Measurements from ENCODE around the gene TMEM164.

TMEM164 gene

GRCh38 chrX:110173192-110174175 lies 170.6 kb downstream of the TMEM164 start:
- no peak for DNase-seq

DNA sequence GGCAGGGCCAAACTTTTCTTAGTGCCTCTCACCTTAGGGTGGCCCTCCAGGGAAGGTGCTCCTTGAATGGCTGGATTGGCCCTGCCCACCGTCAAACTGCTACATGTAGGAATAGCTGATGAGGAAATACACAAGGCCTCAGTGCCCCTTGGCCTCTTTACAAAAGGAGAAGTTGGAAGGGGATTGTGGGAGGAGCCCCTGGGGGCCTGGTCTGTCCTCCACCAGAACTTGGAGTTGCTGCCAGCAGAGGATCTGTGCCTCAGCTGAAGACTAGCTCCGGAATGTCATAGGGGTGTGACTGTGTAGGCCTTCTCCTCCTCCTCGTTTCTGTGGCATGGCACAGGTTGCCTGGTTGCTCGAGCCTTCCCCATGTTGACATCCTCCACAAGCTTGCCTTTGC lies 172.2 kb downstream of the TMEM164 start:
- no peak for DNase-seq

DNA sequence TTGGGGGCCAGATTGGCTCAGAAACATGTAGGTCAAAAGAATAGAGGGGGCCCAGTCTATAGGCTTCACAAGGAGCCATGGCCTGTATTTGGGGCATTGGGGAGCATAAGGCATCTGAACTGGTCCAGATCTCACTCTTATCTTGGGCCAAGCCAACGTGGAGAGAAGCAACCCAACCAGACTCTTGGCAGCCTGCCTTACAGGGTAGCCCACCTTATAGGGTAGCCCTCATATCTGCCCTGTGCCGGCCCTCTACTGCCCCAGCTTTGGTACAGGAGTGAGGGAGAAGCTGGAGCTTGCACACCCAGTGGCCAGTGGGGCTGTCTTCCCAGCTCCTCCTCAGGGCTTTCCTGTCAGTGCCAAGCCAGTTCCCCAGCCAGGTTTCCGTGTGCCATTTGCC lies 172.8 kb downstream of the TMEM164 start:
- no peak for DNase-seq

DNA sequence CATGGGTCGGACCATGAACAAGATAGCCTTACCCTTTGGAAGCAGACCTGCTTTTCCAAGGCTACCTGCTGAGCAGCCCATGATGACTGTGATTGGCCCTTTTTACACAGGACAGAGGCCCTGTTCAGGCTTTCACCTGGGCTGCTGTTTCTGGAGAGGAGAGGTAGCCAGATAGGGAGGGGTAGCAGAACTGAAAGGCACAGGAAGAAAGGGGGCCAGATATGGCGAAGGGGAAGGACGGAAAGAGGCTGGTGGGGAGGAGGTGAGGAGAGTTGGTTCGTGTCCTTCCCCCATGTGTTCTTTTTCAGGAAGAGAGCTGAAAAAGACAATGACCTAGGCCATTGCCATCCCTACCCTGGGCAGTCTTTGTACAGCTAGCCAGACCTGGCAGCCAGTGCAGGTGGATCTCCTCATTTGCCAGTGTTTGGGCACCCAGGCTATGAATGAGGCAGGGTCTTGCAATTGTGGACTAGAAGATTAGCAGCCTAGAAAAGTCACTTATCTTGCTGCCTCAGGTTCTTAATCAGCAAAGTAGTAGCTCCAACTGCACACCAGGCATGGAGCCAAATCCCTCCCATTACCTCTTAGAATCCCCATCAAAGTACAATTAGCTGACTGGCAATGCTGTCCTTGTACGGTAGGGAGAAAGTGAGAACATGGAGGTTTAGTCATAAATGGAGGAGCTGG lies 175.4 kb downstream of the TMEM164 start:
- no peak for DNase-seq

- DNase-seq = peak; percentile 8
These were observed 177.4 kb downstream of the TMEM164 start for GRCh38 chrX:110180176-110180927.

DNA sequence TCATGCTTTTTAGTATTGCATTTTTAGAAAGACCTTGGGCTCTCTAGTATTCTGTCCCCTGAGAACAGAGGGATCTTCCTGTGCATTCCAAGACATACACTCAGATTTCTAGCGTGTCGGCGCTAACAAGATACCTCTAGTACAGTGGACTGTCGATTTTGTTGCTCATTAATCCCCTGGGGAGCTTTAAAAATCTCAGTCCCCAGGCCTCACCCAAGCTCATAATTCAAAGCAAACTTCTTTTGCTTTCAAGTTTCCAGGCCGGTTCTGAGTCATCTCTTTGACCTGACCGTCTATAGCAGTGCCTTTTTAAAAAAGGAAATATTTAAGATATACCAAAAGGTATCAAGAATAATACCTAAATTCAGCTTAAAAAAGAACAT lies 178.0 kb downstream of the TMEM164 start:
- DNase-seq = peak; percentile 16

- no peak for DNase-seq
These were observed 178.7 kb downstream of the TMEM164 start for GRCh38 chrX:110181459-110182137.

DNA sequence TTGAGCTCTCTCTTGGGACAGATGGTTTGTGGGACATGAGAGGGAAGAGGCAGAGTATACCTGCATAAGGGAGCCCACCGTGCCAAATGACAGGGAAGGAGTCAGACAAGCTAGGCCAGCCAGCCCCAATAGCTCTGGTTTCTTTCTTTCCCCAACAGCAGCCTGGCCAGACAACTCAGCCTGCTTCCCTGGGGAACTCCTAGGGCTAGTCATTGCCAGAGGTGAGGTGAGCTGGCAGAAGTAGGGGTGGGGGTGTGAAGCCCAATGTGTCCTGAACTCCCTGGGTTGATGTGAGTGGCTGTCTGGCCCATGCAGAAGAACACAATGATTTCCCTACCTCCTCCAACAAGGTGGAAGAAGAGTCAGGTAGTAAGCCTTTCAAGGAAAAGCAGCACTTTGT lies 179.4 kb downstream of the TMEM164 start:
- no peak for DNase-seq

- no peak for DNase-seq
These were observed 180.0 kb downstream of the TMEM164 start for GRCh38 chrX:110182865-110183264.

DNA sequence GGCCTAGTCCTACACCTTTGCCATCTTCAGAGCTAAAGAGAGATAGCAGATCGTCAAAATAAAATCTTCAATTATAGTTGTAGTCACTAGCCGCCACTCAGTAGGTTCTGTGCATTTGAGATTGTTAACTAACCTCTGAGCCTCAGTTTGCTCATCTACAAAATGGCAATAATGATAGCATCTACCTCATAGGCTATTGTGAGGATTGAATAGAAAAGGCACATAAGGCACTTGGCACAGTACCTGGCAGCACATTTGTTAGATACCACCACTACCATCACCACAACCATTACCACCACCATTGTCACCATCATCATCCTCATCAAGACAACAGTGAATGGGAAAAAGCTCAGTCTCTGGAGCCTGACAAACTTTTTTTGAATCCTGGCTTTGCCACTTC lies 180.4 kb downstream of the TMEM164 start:
- DNase-seq = no peak

- DNase-seq = no peak
These were observed 186.0 kb downstream of the TMEM164 start for GRCh38 chrX:110188701-110189558.

- DNase-seq = no peak
These were observed 189.6 kb downstream of the TMEM164 start for GRCh38 chrX:110192516-110192915.

DNA sequence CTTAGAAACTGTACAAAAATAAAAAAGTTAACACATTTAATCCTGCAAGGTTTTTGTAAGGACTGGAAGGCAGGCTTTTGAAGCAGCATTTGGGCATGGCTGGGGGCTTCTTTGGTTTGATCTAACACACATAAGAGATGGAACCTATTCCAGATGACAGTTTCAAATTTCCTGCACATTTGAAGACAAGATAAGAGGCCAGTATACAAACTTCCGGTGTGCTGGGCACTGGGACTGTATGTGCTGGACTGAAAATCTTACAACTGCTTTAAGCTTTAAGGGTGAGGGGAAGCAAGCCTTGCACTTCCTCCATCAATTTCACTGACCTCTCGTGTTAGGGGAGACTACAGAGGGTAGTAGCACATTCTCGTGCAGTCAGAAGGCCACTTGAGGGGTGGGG lies 192.1 kb downstream of the TMEM164 start:
- no peak for DNase-seq

GRCh38 chrX:110201799-110202198 lies 198.9 kb downstream of the TMEM164 start:
- no peak for DNase-seq

DNA sequence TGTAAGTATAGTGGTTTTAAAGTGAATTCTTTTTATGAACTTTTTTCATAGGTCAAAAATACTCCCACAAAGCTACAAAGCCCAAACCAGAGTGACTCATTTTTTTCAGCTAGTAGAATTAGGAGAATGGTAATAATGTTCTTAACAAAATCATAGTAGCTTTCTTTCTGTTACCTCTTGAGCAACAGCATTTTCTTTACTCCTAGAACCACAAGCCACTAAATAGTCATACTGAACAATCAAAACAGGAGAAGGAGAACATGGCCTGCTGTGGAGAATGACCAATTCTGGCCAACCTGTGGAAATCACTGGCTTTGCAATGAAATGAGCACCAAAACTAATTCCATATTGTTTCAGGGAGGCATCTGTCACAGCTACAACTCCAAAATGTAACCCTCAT lies 202.1 kb downstream of the TMEM164 start:
- no peak for DNase-seq

DNA sequence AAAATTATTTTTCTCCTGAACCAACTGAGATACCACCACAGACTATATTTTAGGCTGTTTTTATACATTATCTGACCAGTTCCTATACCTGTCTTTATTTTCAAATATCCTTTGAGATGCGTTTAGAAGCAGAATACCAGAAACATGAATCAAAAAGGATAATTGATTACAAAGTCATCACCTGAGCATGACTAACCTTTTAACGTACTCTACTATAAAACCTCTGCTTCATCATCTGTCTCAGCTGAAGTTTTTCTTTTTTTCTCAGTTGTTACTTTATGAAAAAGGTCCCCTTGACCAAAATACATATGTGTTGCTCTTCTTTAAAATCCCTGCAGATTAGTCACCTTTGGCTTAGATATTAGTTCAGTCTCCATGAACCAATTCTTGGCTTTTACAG lies 205.2 kb downstream of the TMEM164 start:
- no peak for DNase-seq

DNA sequence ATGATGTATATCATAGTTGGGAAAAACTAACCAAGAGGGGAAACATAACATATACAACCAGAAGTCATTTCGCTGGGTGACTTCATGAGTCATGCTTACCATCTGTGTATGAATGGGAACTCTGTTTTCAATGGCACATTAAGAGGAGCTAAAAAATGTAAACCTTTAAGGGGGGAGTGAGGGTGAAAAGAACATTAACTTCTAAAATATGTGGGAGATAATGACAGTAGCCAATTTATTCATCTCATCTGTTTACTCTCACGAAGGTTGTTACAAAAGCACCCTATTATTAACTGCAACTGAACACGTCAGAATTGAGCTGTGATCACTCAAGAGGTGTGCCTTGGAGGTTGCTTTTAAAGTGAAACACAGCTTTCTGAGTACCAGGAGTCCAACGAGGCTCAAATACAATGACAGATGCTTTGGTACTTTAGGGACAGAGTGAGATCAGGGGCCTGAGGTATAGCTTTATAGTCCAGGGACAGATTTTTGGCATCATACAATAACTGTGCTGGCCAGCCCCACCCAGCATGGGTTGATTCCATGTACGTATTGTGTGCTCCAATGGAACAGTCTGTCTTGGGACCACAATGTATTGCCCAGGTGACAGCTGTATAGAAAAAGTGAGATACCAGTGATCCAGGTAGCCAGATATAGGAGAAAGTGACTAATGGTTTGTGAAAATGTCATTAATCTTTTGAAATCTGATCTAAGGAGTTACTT lies 207.7 kb downstream of the TMEM164 start:
- peak; percentile 8 for DNase-seq

DNA sequence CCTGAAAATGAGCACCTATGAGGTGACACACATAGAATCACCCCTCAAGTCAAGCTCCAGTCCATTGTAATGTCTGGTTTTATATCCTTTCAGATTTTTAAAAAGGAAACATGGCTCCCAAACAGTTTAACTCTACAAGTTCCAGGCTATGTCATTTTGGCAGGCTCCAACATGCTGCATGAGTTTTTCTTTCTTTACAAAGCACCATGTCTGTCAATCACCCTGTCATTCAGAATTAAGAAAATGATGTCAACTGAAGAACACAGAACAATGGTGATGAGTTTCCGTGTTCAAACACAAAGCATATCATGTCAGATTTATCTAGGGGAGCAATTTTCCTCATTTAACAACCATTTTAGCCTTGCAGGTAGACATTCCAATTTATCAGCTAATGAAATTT lies 208.4 kb downstream of the TMEM164 start:
- DNase-seq = no peak

DNA sequence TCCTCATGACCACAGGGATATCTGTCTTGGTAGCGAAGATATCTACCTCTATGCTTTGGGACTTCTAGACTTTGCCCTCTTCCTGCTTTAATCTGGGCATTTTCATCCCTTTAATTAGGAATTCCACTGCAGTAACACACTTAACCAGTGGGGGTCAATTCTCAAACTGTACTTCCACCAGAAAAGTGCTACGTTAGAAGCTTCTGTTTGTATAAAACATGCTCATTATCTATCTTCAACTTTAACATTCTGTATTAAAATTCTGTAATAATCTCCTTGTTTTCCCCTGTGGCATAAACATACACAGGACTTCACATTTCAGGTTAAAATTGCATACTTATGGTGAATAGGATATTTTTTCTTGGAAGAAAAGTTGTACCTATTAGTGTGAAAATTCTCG lies 209.4 kb downstream of the TMEM164 start:
- no peak for DNase-seq

DNA sequence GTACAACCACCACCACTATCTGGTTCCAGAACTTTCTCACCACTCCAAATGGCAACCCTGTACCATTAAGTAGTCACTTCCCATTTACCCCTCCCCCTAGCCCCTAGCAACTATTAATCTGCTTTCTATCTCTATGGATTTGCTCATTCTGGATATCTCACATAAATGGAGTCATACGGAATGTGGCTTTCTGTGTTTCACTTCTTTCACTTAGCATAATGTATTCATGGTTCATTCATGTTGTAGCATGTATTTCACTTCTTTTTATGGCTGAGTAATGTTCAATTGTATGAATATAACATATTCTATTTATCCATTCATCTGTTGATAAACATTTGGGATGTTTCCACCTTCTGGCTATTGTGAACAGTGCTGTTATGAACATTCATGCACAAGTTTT lies 210.3 kb downstream of the TMEM164 start:
- no peak for DNase-seq

GRCh38 chrX:110214684-110215083 lies 211.8 kb downstream of the TMEM164 start:
- no peak for DNase-seq

Measured in amniotic stem cell (primary cell).